KOPT-K1 (cell line): ENCODE results near the gene SPESP1.

Experiments used
- H3K27ac ChIP-seq: fragments of 200-600 bp; sonication (generic); 2 replicates; pipeline ENCODE4 v1.5.1; 2016; ENCODE audit warnings: antibody characterized with exemption, mild to moderate bottlenecking, low read depth, low read length; ENCODE audit not compliant: poor library complexity, severe bottlenecking
- H3K36me3 ChIP-seq: fragments of 200-600 bp; sonication (generic); 2 replicates; pipeline ENCODE4 v1.5.1; 2017; ENCODE audit warnings: antibody characterized with exemption, mild to moderate bottlenecking, low read length, moderate library complexity; ENCODE audit not compliant: insufficient read depth
- H3K9me3 ChIP-seq: fragments of 200-600 bp; sonication (generic); 2 replicates; pipeline ENCODE4 v1.5.1; 2017; ENCODE audit warnings: antibody characterized with exemption, low read length, mild to moderate bottlenecking; ENCODE audit not compliant: insufficient read depth, poor library complexity, severe bottlenecking

Gene SPESP1

GRCh38 chr15:68993276-68993675 is 63.0 kb downstream of the SPESP1 start:
- no peaks in the 10 kb centered on the region for H3K9me3 ChIP-seq
- no peaks in the 10 kb centered on the region for H3K36me3 ChIP-seq
- no peak overlapping the region for H3K27ac ChIP-seq

GRCh38 chr15:68994149-68994548 is 63.8 kb downstream of the SPESP1 start:
- Histone ChIP-seq H3K36me3 (no peaks in the 10 kb centered on the region), H3K27ac (no peak overlapping the region)

GRCh38 chr15:68994981-68995761 is 64.8 kb downstream of the SPESP1 start:
- Histone ChIP-seq H3K9me3 (no peaks in the 10 kb centered on the region), H3K36me3 (no peaks in the 10 kb centered on the region), H3K27ac (no peak overlapping the region)

More at GRCh38 chr15:68994149-68994548, 63.8 kb downstream of the SPESP1 start:
- no peaks in the 10 kb centered on the region for H3K9me3 ChIP-seq
